ENCODE results near the gene TMEM120B.

DNA sequence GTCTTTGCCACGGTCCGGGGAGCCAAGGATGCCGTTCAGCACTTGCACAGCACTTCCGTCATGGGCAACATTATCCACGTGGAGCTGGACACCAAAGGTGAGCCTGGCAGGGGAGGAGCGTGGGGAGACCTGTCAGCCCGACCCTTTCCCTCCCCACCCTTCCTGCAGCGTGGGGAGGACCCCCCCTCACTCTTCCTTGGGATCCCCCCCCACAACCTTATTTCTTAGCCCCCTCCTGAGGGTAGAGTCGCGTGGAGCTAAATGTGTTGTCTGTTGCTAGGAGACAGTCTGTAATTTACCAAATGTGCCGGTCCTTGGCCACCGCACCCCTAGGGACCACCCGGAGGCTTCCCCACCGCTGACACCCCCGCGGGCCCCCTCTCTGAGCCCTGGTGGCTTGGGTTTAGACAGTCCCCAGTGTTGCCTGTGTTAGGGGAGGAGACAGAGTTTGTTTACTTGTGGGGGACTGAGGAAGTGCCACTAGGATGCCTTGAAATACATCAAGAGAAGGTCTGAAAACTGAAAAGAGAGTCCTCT lies 93.5 kb downstream of the TMEM120B start:
- TF ChIP-seq CTCF (IDR thresholded peaks at IDR 0.05; ENCODE audit: low read length) (no peak), EZH2phosphoT487 (IDR thresholded peaks at IDR 0.05; ENCODE audit: low read length) (no peak)
